Mucosa of gallbladder (tissue), 1 donor: Measurements from ENCODE around the gene WDR31. TPM values are rescaled to one million over a fixed set of nuclear protein-coding genes. Genes with fewer than 3 reads are reported as not detected.

Experiments used
- DNase-seq: peaks from one replicate; pipeline ENCODE4 v3.0.0-alpha.2; 2020; ENCODE audit warnings: low spot score
- total RNA-seq: library from RNA; stranded (reverse); gene quantifications from one replicate; pipeline ENCODE4 v1.2.1, GENCODE V29; 2021
- donor health status: DM: no; HTN: no; CAD: no.

The WDR31 gene
- total RNA-seq, 1 donor from 2014 or later = 8.1 TPM

GRCh38 chr9:113341712-113342410 lies 1.8 kb upstream of the WDR31 start:
- no peak for DNase-seq

- DNase-seq = no peak
Observed at GRCh38 chr9:113337714-113338113, 2.4 kb downstream of the WDR31 start.

- DNase-seq = no peak
Observed at GRCh38 chr9:113331780-113332179, 8.3 kb downstream of the WDR31 start.

- no peak for DNase-seq
Observed at GRCh38 chr9:113328045-113328782, 11.9 kb downstream of the WDR31 start.

- DNase-seq = no peak
Observed at GRCh38 chr9:113326230-113326629, 13.8 kb downstream of the WDR31 start.

GRCh38 chr9:113322671-113323070 lies 17.4 kb downstream of the WDR31 start:
- DNase-seq = no peak

- no peak for DNase-seq
Observed at GRCh38 chr9:113320051-113320450, 20.0 kb downstream of the WDR31 start.

- DNase-seq = no peak
Observed at GRCh38 chr9:113319054-113319453, 21.0 kb downstream of the WDR31 start.

GRCh38 chr9:113317777-113318176 lies 22.3 kb downstream of the WDR31 start:
- no peak for DNase-seq

- DNase-seq = no peak
Observed at GRCh38 chr9:113316030-113316429, 24.0 kb downstream of the WDR31 start.

GRCh38 chr9:113315231-113315630 lies 24.8 kb downstream of the WDR31 start:
- DNase-seq = no peak

GRCh38 chr9:113313261-113313660 lies 26.8 kb downstream of the WDR31 start:
- DNase-seq = no peak

GRCh38 chr9:113311961-113312360 lies 28.1 kb downstream of the WDR31 start:
- no peak for DNase-seq

- no peak for DNase-seq
Observed at GRCh38 chr9:113310538-113310937, 29.5 kb downstream of the WDR31 start.

GRCh38 chr9:113309204-113309813 lies 30.8 kb downstream of the WDR31 start:
- DNase-seq = peak; percentile 26

- no peak for DNase-seq
Observed at GRCh38 chr9:113307396-113307975, 32.6 kb downstream of the WDR31 start.

- DNase-seq = no peak
Observed at GRCh38 chr9:113306566-113306965, 33.5 kb downstream of the WDR31 start.

GRCh38 chr9:113302792-113303418 lies 37.2 kb downstream of the WDR31 start, which contains the start of gene RNF183:
TSS of gene RNF183 (minus strand) at chr9:113303376. CDS start at chr9:113298184, 5,192 bp downstream.
- DNase-seq = peak; percentile 51

- no peak for DNase-seq
Observed at GRCh38 chr9:113301548-113301947, 38.5 kb downstream of the WDR31 start.

- peak; percentile 67 for DNase-seq
Observed at GRCh38 chr9:113299800-113300292, 40.2 kb downstream of the WDR31 start.

GRCh38 chr9:113298924-113299770 lies 40.9 kb downstream of the WDR31 start:
- no peak for DNase-seq
